ENCODE data around the gene ZNF785. TPM values are rescaled to one million over a fixed set of nuclear protein-coding genes. Genes with fewer than 3 reads are reported as not detected.

ZNF785 gene
- total RNA-seq, 1 experiment from 2014 or later = 12.8 TPM

DNA sequence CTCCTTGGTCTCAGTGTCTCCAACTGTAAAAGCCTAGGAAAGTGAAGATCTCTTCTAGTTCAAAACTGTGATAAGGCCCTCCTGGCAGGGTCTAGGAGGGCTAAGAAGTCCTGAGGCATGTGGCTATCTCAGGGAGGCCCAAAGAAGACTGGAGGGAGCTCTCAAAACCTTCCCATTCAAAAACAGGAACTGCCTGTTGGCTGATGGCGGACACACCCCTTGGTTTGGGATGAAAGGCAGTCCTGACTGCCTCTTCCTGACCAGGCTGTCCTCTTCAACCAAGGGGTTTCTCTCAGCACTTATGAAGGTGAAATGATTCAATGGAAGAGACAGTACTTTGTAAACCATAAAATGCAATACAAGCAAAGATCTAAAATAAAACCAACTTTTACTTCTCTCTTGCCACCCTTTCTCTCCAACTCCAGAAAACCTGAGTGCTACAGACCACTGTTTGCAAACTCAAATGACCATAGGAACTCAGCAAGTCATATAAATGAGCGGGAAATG lies 32.1 kb downstream of the ZNF785 start:
- ChIA-PET CTCF (interaction anchor here (1.0 to 1.7 kb wide), 3 partner anchors 17 to 124 kb away, joined by 3 to 6 read pairs (median 5); partner anchors contain the start of gene DCTPP1), POLR2A (no interaction called here)
- Mint-ChIP-seq H3K4me3 (ENCODE audit: unreplicated experiment) (no peak overlapping the region), H3K9me3 (ENCODE audit: unreplicated experiment) (no peaks in the 10 kb centered on the region), H3K27me3 (ENCODE audit: insufficient read depth, unreplicated experiment) (no peaks in the 10 kb centered on the region), H3K27ac (ENCODE audit: low read depth, unreplicated experiment) (no peak overlapping the region), H3K4me1 (ENCODE audit: insufficient read depth, unreplicated experiment) (peaks cover 5% of the 10 kb centered on the region), H3K36me3 (ENCODE audit: insufficient read depth, unreplicated experiment) (peaks cover 32% of the 10 kb centered on the region)
- TF ChIP-seq, protein P1, sequence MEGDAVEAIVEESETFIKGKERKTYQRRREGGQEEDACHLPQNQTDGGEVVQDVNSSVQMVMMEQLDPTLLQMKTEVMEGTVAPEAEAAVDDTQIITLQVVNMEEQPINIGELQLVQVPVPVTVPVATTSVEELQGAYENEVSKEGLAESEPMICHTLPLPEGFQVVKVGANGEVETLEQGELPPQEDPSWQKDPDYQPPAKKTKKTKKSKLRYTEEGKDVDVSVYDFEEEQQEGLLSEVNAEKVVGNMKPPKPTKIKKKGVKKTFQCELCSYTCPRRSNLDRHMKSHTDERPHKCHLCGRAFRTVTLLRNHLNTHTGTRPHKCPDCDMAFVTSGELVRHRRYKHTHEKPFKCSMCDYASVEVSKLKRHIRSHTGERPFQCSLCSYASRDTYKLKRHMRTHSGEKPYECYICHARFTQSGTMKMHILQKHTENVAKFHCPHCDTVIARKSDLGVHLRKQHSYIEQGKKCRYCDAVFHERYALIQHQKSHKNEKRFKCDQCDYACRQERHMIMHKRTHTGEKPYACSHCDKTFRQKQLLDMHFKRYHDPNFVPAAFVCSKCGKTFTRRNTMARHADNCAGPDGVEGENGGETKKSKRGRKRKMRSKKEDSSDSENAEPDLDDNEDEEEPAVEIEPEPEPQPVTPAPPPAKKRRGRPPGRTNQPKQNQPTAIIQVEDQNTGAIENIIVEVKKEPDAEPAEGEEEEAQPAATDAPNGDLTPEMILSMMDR (IDR thresholded peaks at IDR 0.05; ENCODE audit: unreplicated experiment) = no peak
- no TSS peak for BruUV-seq (replicated peaks)
- DNase-seq (ENCODE audit: unreplicated experiment) = no peak
- intact Hi-C loops (cut with micrococcal nuclease) = no loop called here

- intact Hi-C loops (cut with micrococcal nuclease) = no loop called here
- BruUV-seq (replicated peaks) = no TSS peak
- H3K4me1 Mint-ChIP-seq (ENCODE audit: insufficient read depth, unreplicated experiment) = peaks cover 5% of the 10 kb centered on the region
- TF ChIP-seq, protein P1 (IDR thresholded peaks at IDR 0.05; ENCODE audit: unreplicated experiment) = no peak
- peaks cover 32% of the 10 kb centered on the region for H3K36me3 Mint-ChIP-seq (ENCODE audit: insufficient read depth, unreplicated experiment)
- CTCF ChIA-PET = interaction anchor here (1.0 to 1.2 kb wide), 2 partner anchors 17 to 123 kb away, joined by 3 to 5 read pairs; partner anchors contain the start of gene DCTPP1
- POLR2A ChIA-PET = no interaction called here
- no peaks in the 10 kb centered on the region for H3K27me3 Mint-ChIP-seq (ENCODE audit: insufficient read depth, unreplicated experiment)
- H3K9me3 Mint-ChIP-seq (ENCODE audit: unreplicated experiment) = no peaks in the 10 kb centered on the region
- no peak overlapping the region for H3K4me3 Mint-ChIP-seq (ENCODE audit: unreplicated experiment)
- no peak overlapping the region for H3K27ac Mint-ChIP-seq (ENCODE audit: low read depth, unreplicated experiment)
- DNase-seq (ENCODE audit: unreplicated experiment) = no peak
Measured at GRCh38 chr16:30552956-30553355, 32.5 kb downstream of the ZNF785 start.

DNA sequence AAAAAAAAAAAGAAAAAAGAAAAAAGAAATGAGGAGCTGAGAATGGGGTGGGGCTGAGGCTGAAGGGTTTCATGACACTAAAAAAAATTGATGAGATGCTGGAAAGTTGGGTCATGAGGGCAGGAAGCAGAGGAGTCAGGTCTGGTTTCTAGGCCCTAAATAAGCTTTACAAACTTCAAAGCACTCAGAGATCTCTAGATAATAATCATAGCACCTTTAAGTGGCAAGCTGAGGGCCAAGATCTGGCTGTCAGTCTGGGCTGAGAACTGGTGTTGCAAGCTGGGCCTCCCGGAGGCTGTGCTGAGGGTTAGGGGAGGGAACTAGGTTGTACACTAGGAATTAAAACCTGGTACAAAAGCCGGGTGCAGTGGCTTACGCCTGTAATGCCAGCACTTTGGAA lies 33.7 kb downstream of the ZNF785 start:
- intact Hi-C loops (cut with micrococcal nuclease) = no loop called here
- no peak overlapping the region for H3K4me3 Mint-ChIP-seq (ENCODE audit: unreplicated experiment)
- CTCF ChIA-PET = interaction anchor here (0.6 to 1.4 kb wide), 4 partner anchors 64 to 122 kb away, joined by 3 to 5 read pairs (median 4); partner anchors contain the start of gene DCTPP1
- H3K36me3 Mint-ChIP-seq (ENCODE audit: insufficient read depth, unreplicated experiment) = peaks cover 29% of the 10 kb centered on the region
- POLR2A ChIA-PET = interaction anchor here (0.7 kb wide), 1 partner anchor 10 kb away, joined by 3 read pairs; no protein-coding TSS in a partner anchor
- TF ChIP-seq, protein P1 (IDR thresholded peaks at IDR 0.05; ENCODE audit: unreplicated experiment) = no peak
- H3K27me3 Mint-ChIP-seq (ENCODE audit: insufficient read depth, unreplicated experiment) = no peaks in the 10 kb centered on the region
- H3K9me3 Mint-ChIP-seq (ENCODE audit: unreplicated experiment) = no peaks in the 10 kb centered on the region
- no TSS peak for BruUV-seq (replicated peaks)
- no peak for DNase-seq (ENCODE audit: unreplicated experiment)
- H3K4me1 Mint-ChIP-seq (ENCODE audit: insufficient read depth, unreplicated experiment) = peaks cover 5% of the 10 kb centered on the region
- no peak overlapping the region for H3K27ac Mint-ChIP-seq (ENCODE audit: low read depth, unreplicated experiment)

DNA sequence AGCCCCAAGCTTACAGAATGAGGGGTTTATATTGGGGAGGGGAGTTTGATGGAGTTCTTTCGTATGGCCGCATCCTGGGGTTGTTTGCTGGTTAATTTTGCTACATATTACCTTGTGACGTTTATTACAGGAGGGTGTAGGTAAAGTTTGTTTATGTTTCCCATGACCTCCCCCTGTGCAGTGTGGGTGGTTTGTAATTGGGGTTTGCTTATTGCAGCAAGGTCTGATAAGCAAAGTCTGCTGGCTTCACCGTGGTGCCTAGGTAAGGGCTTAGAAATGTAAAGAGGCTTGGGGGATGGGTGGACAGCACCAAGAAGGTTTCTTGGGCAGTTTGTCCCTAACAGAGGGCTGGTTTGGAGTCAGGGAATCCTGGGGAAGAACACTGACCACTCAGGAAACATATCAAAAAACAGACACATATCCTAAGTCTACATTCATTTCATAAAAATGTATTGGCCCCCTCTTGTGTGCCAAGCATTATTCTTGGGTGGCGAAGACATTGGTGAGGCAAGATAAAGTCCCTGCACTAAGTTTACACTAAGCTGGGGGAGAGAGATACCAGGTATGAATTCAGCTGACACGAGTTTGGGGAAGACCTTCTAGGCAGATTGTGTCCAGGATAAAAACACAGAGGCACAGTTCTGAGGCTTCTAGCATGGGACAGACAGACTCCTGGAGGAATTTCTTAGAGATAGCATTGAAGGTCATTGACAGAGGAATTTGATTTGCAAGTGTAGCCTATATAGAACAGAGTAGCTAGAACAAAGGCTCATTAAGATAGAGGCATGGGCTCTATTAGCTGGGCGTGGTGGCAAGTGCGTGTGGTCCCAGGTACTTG lies 36.9 kb downstream of the ZNF785 start:
- Mint-ChIP-seq H3K36me3 (ENCODE audit: insufficient read depth, unreplicated experiment) (peaks cover 7% of the 10 kb centered on the region), H3K27ac (ENCODE audit: low read depth, unreplicated experiment) (no peak overlapping the region), H3K27me3 (ENCODE audit: insufficient read depth, unreplicated experiment) (no peaks in the 10 kb centered on the region), H3K4me1 (ENCODE audit: insufficient read depth, unreplicated experiment) (no peaks in the 10 kb centered on the region), H3K9me3 (ENCODE audit: unreplicated experiment) (no peaks in the 10 kb centered on the region), H3K4me3 (ENCODE audit: unreplicated experiment) (no peak overlapping the region)
- ChIA-PET POLR2A (interaction anchor here (0.7 to 1.0 kb wide), 3 partner anchors 9 to 265 kb away, joined by 4 to 7 read pairs (median 4); partner anchors contain the start of gene ZNF747), CTCF (interaction anchor here (0.6 to 1.0 kb wide), 4 partner anchors 17 to 118 kb away, joined by 3 to 4 read pairs (median 3); no protein-coding TSS in a partner anchor)
- BruUV-seq (replicated peaks) = no TSS peak
- intact Hi-C loops (cut with micrococcal nuclease) = no loop called here
- TF ChIP-seq, protein P1 (IDR thresholded peaks at IDR 0.05; ENCODE audit: unreplicated experiment) = no peak
- DNase-seq (ENCODE audit: unreplicated experiment) = no peak
